HEK293 (cell line): ENCODE data around the gene TNFRSF18.

Experiments used
- ATF2 ChIP-seq: fragments of 450-650 bp; formaldehyde crosslinking; IDR thresholded peaks from 2 replicates; pipeline ENCODE4 v1.5.1; 2016; ENCODE audit warnings: missing biosample characterization, missing genetic modification characterization, low read depth
- CTCF ChIP-seq: fragments of 450-650 bp; formaldehyde crosslinking; IDR thresholded peaks from 2 replicates; pipeline ENCODE4 v1.5.1; 2016; ENCODE audit warnings: missing biosample characterization, missing genetic modification characterization
- PBX3 ChIP-seq: sonication (generic); formaldehyde crosslinking; IDR thresholded peaks from 2 replicates; pipeline ENCODE4 v1.8.1; 2022; ENCODE audit warnings: mild to moderate bottlenecking, moderate library complexity, missing genetic modification reagents
- PRDM10 ChIP-seq: fragments of 450-650 bp; formaldehyde crosslinking; IDR thresholded peaks from 2 replicates; pipeline ENCODE4 v1.5.1; 2016; ENCODE audit warnings: missing biosample characterization, missing genetic modification characterization
- ZFP3 ChIP-seq: fragments of 450-650 bp; formaldehyde crosslinking; IDR thresholded peaks from 2 replicates; pipeline ENCODE4 v1.5.1; 2016; ENCODE audit warnings: low read depth, missing biosample characterization, missing genetic modification characterization
- ZNF423 ChIP-seq: fragments of 450-650 bp; formaldehyde crosslinking; IDR thresholded peaks from 2 replicates; pipeline ENCODE4 v1.5.1; 2016; ENCODE audit warnings: missing biosample characterization, missing genetic modification characterization
- ZNF596 ChIP-seq: fragments of 450-650 bp; IDR thresholded peaks from 2 replicates; pipeline ENCODE4 v1.5.0; 2018; ENCODE audit warnings: missing biosample characterization, mild to moderate bottlenecking, missing genetic modification characterization, moderate library complexity
- ZNF791 ChIP-seq: fragments of 450-650 bp; formaldehyde crosslinking; IDR thresholded peaks from 2 replicates; pipeline ENCODE4 v1.5.1; 2016; ENCODE audit warnings: missing biosample characterization, missing genetic modification characterization

- TF ChIP-seq CTCF (no peak), ZNF423 (no peak), PBX3 (CRISPR knock-in tag) (no peak), ATF2 (tag by site-specific recombination) (no peak), PRDM10 (tag by site-specific recombination) (no peak), ZFP3 (tag by site-specific recombination) (no peak), ZNF791 (no peak), ZNF596 (tag by site-specific recombination) (no peak)
Observed at GRCh38 chr1:1218524-1219200, 12.3 kb upstream of the TNFRSF18 start.
